Stimulated activated CD4-positive, alpha-beta T cell treated with anti-CD3 and anti-CD28 coated beads, Interleukin-15, amount 100 ng/mL, for 24 hours (primary cell): Measurements from ENCODE around the gene MXD3.
"Not testable (repeated sequence)": the region's sequence is repeated elsewhere in the genome, so short reads cannot be mapped to it uniquely, and the experiment has no call there.

Experiments used
- DNase-seq: peaks from one replicate; pipeline ENCODE4 v3.0.0-alpha.2; 2020

MXD3 gene

DNA sequence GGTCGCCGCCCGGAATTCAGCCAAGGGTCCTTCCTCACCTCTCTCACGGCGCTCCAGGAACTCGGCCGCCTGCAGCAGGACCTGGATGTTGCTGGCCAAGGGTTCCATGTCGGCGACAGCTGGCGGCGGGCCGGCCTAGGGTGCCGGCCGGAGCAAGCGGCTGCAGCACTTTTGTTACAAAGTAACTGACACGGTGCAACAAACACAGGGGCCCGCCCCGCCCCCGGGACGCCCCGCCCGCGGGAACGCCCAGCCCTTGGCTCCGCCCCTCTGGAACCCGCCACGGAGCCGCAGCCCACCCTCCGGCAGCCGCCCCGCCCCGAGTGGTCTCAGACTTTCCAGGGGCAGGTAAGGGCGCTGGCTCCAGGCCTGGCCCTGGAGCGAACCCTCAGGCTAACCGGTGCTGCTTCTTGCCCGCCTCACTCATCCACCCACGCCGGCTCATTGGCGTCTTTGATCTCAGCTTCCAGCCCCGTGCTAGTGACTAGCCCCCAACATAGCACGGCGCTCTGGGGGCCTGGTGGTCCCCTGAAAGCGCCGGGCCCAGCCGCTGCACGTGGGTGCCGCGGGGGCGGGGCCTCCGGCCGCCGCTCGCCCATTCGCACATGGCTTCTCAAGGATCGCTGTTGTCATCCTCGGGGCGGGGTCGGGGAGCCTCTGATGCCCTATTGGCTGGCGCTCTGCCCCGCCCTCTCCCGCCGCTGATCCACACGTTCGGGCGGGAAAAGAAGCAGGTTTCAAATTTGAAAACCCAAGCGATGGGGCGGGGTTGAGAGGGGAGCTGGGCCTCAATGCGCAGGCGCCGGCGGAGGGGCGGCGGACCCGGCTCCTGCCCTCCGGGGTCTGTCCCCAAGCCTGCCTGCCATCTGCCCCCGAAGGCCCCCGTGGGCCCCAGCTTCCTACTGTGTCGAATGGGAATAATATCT, at the start of gene MXD3:
MXD3 (minus strand) TSS at position 176 of the 926 bp plus-strand sequence; CDS start at position 108, 68 bp downstream.
- DNase-seq: peak; percentile 100

GRCh38 chr5:177360740-177361139, 49.0 kb upstream of the MXD3 start:
- DNase-seq: not testable (repeated sequence)

- no peak for DNase-seq
Observed at GRCh38 chr5:177359860-177360259, 48.2 kb upstream of the MXD3 start.

DNA sequence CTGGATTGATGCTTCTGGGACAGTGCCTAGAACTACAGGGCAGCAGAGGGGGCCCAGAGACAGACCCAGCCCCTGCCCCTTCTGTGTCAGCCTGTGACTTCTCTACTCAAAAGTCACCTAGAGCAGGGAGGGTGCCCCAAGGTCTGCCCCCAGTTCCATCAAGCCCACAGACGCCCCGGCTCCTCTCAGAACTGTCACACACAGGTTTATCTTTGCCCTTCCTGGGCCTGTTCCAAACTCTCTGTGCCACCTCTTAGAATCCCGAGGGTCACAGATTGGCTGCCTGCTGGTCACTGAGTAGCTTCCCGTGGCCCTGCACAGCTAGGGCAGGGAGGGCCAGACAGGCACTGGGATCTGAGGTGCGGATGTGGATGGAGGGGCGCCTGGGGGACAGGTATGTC, 47.8 kb upstream of the MXD3 start:
- DNase-seq: no peak

GRCh38 chr5:177358370-177358819, 46.7 kb upstream of the MXD3 start:
- peak; percentile 30 for DNase-seq

DNA sequence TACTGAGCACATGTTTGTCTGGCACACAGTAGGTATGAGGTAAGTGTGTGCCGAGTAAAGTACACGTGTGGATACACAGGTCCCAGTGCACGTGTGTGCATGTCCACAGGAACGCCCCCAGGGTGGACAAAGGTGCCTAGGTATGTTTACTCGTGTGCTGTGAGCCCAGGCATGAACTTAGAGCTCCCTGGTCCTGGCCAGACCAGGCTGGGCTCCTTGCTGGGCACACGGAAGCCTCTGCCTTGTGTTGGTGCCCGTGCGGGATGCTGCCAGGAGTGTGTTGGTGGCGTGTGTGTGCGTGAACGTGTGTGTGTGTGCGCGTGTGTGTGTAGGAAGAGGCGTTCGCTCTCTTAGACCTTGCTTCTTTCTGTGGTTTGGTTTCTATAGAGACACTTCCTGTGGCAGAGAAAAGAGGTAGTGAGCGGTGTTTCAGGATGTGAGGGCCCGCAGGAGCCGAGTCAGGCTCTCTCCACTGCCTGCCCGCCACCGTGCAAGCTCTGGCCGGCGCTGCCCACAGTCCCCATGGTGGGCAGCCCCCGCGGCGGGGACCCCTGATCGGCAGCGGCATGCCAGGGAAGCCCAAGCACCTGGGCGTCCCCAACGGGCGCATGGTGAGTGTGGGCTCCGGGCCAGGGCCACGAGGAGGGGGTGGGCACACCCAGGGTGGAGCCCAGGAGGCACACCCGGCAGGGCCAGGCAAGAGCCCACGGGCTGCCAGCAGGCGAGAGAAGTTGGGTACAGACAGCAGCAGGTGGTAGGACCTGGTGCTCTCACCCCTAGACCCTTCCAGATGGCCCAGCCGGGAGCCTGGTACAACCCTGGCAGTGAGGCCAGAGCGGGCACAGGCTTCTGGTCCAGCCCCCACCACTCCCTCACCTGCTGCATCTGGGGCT, 46.0 kb upstream of the MXD3 start, which contains the start of gene RGS14:
RGS14 (plus strand) TSS at position 466 of the 893 bp plus-strand sequence; CDS start at position 567, 101 bp downstream.
- DNase-seq: peak; percentile 72

DNA sequence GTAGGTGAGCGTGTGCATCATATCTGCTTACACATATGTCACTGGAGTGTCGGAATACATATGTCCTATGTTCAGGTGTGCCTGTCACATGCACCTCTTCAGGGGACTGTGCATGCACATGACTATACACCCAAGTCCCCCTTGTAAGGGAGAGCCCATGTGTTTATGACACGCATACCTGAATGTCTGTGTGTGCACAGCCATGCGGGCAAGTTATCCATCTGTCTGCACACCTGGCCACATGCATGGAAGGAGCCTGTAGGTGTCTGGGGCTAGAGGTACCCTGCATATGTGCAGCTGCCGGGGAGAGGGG, 45.4 kb upstream of the MXD3 start:
- DNase-seq: no peak

- DNase-seq: no peak
Observed at GRCh38 chr5:177356746-177357145, 45.0 kb upstream of the MXD3 start.

DNA sequence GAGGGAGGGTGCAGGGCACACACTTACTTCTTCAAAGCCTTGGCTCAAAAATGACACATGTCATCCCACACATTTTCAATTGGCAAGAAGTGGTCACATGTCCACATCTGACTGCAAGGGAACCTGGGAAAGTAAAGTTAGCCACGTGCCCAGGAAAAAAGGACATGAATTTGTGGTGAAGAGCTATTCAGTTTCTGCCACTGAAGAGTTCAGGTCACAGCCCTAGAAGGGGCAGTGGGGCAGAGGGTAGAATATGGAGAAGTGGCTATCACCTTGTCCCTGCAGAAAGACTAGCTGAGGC, 44.1 kb upstream of the MXD3 start:
- DNase-seq: no peak

- no peak for DNase-seq
Observed at GRCh38 chr5:177355162-177355867, 43.6 kb upstream of the MXD3 start.

GRCh38 chr5:177354711-177355110, 43.0 kb upstream of the MXD3 start:
- no peak for DNase-seq

DNA sequence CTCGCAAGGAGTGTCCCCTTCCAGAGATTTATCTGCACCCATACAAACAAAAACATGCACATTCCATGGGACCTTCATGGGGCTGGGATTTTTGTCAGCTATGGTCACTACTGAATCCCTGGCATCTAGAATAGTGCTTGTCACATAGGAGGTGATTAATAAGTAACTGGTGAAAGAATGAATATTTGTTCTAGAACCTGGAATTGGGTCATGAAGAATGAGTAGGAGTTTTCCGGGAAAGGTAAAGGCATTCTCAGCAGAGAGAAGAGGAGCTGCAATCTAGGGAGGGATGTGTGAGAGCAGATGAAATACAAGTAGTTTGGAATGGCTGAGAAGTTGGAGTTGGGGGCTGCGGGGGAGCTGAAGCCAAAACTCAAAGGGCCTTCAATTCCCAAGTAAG, 42.6 kb upstream of the MXD3 start:
- DNase-seq: no peak

GRCh38 chr5:177353093-177353492, 41.4 kb upstream of the MXD3 start:
- DNase-seq: no peak

GRCh38 chr5:177351392-177352329, 40.0 kb upstream of the MXD3 start, which contains the start of gene LMAN2:
LMAN2 (minus strand) TSS chr5:177351668; CDS start chr5:177351647, 21 bp downstream.
- peak; percentile 94 for DNase-seq

GRCh38 chr5:177350776-177351391, 39.2 kb upstream of the MXD3 start:
- no peak for DNase-seq

DNA sequence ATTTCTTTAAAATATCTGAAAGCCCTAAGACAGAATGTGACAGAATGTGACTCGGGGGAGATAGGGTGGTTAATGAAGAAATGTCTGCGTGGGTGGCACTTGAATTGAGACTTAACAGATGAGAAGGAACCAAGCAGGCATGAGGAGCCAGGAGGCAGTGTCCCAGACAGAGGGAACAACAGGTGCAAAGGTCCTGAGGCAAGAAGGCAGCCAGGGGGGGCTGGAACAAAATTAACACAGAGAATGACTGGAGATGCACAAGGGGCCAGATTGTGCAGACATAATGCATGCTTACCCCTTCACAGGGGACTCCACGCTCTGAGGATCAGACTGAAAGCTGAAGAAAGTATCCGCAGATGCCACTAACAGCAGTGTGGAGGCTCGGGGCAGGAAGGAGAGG, 38.1 kb upstream of the MXD3 start:
- DNase-seq: no peak

GRCh38 chr5:177349362-177349647, 37.6 kb upstream of the MXD3 start:
- no peak for DNase-seq

DNA sequence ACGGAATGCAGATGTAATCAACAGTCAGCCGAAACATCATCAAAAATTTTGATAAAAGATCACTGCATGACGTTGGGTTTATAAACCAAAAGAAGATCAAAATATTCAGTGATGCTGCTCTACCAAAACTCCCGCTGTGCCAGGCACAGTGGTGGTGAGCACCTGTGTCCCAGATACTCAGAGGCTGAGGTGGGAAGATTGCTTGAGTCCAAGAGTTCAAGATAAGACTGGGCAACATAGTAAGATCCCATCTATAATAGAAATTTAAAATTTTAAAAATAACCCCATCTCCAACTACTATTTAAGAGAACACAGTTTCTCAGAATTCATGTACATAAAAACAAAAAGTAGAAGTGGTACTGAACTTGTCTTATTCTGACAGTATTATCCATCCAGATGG, 36.0 kb upstream of the MXD3 start:
- DNase-seq: no peak

DNA sequence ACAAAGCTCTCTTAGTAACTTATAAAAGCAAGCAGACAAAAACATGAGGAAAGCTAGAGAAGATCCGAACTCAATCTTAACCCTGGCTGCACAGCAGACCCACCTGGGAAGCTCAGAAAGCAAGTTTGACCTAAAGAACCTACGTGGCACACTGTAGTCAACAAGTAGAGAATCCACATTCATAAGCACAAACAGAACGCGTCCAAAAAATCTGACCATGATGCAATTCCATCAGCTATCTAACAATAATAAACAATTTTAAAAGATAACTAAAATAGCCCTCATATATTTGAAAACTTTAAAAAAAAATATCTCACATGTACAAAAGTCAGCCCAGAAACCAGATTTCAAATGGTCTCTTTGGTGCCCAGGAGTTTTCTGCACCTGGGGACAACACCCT, 35.1 kb upstream of the MXD3 start:
- DNase-seq: no peak

- no peak for DNase-seq
Observed at GRCh38 chr5:177344891-177345290, 33.2 kb upstream of the MXD3 start.

- DNase-seq: no peak
Observed at GRCh38 chr5:177343777-177344176, 32.1 kb upstream of the MXD3 start.

DNA sequence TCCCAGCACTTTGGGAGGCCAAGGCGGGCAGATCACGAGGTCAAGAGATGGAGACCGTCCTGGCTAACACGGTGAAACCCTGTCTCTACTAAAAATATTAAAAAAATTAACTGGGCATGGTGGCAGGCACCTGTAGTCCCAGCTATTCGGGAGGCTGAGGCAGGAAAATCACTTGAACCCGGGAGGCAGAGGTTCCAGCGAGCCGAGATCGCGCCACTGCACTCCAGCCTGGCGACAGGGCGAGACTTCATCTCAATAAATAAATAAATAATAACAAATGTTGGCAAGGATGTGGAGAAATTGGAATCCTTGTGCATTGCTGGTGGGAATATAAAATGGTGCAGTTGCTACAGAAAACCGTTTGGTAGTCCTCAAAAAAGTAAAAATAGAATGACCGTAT, 31.3 kb upstream of the MXD3 start:
- DNase-seq: not testable (repeated sequence)
